ENCODE measurements around the gene GPR84.

Gene GPR84

GRCh38 chr12:54390668-54391551 is 26.6 kb upstream of the GPR84 start:
- peak; percentile 30 to 78 (median 62) for DNase-seq

GRCh38 chr12:54390176-54390667 is 25.9 kb upstream of the GPR84 start:
- no peak for DNase-seq

GRCh38 chr12:54389607-54390175 is 25.4 kb upstream of the GPR84 start:
- DNase-seq, result no peak

- DNase-seq, result peak in 1 of 6 experiments; percentile 8
Measured at GRCh38 chr12:54389134-54389508, 24.8 kb upstream of the GPR84 start.

GRCh38 chr12:54388237-54389133 is 24.2 kb upstream of the GPR84 start:
- DNase-seq, result no peak

- no peak for DNase-seq
Measured at GRCh38 chr12:54387114-54387467, 22.8 kb upstream of the GPR84 start.

GRCh38 chr12:54386403-54387113 is 22.3 kb upstream of the GPR84 start:
- DNase-seq, result no peak

- DNase-seq, result no peak
Measured at GRCh38 chr12:54385251-54385914, 21.1 kb upstream of the GPR84 start.

- DNase-seq, result no peak
Measured at GRCh38 chr12:54384591-54385041, 20.3 kb upstream of the GPR84 start, which contains the start of gene ZNF385A. ZNF385A (minus strand) TSS chr12:54384733; CDS start chr12:54384514, 219 bp downstream.

- no peak for DNase-seq
Measured at GRCh38 chr12:54383041-54383609, 18.8 kb upstream of the GPR84 start.

GRCh38 chr12:54381136-54381535 is 16.9 kb upstream of the GPR84 start:
- DNase-seq, result no peak

GRCh38 chr12:54379398-54380201 is 15.3 kb upstream of the GPR84 start:
- DNase-seq, result peak; percentile 67 to 87 (median 84)

- no peak for DNase-seq
Measured at GRCh38 chr12:54378796-54379397, 14.6 kb upstream of the GPR84 start.

- DNase-seq, result no peak
Measured at GRCh38 chr12:54377797-54378515, 13.7 kb upstream of the GPR84 start.

- no peak for DNase-seq
Measured at GRCh38 chr12:54377007-54377406, 12.7 kb upstream of the GPR84 start.

- DNase-seq, result no peak
Measured at GRCh38 chr12:54376596-54376995, 12.3 kb upstream of the GPR84 start.

GRCh38 chr12:54375259-54375579 is 10.9 kb upstream of the GPR84 start:
- no peak for DNase-seq

GRCh38 chr12:54374562-54375258 is 10.4 kb upstream of the GPR84 start:
- DNase-seq, result no peak
